ENCODE results near the gene C1orf159. TPM values are rescaled to one million over a fixed set of nuclear protein-coding genes. Genes with fewer than 3 reads are reported as not detected.
A peak's percentile ranks its signal among the peaks of the same experiment; 100 is the strongest.

C1orf159 gene
- total RNA-seq, 3 donors from 2014 or later = 18.4 to 25.3 (median 24.0) TPM

DNA sequence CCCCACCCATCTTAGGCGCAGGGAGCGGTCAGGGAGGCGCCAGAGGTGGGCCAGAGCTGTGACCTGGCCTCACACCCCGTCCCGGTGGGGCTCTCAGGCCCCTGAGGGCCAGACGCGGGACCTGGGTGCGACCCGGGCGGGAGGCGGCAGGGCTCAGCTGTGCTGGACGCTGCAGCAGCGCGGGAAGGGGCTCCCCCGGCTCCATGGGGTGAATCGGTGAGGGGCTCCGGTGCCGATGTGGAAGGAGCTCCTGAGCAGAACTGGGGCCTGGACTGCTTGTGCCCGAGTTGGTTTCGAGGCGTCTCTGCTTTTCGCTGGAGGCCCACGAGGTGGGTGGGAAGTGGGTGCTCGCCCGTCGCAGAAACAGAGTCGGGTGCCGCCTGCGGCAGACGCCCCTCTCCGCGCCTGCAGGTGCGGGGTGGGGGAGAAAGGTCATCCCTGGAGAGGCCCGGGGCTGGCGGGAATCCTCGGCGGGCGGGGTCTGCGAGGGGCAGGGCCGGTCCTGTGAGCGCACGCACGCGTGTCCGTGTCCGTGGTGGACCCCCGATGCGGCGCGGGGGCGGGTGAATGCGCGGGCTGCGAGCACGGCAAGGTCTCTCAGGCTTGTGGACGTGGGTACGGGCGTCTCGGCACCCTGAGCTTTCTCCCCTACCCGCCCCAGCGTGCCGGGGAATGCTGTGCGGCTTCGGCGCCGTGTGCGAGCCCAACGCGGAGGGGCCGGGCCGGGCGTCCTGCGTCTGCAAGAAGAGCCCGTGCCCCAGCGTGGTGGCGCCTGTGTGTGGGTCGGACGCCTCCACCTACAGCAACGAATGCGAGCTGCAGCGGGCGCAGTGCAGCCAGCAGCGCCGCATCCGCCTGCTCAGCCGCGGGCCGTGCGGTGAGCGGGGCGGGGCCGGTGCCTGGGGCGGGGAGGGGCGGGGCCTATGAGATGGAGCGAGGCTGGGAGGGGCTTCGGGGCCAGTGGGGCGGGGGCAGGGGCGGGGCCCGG lies 75.6 kb downstream of the C1orf159 start:
- TF ChIP-seq, protein P1, sequence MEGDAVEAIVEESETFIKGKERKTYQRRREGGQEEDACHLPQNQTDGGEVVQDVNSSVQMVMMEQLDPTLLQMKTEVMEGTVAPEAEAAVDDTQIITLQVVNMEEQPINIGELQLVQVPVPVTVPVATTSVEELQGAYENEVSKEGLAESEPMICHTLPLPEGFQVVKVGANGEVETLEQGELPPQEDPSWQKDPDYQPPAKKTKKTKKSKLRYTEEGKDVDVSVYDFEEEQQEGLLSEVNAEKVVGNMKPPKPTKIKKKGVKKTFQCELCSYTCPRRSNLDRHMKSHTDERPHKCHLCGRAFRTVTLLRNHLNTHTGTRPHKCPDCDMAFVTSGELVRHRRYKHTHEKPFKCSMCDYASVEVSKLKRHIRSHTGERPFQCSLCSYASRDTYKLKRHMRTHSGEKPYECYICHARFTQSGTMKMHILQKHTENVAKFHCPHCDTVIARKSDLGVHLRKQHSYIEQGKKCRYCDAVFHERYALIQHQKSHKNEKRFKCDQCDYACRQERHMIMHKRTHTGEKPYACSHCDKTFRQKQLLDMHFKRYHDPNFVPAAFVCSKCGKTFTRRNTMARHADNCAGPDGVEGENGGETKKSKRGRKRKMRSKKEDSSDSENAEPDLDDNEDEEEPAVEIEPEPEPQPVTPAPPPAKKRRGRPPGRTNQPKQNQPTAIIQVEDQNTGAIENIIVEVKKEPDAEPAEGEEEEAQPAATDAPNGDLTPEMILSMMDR (IDR thresholded peaks at IDR 0.05) = no peak
- Histone ChIP-seq H3K36me3 (ENCODE audit: low read depth) (no peaks in the 10 kb centered on the region), H3K9me3 (no peaks in the 10 kb centered on the region), H3K4me1 (ENCODE audit: low read depth) (peaks cover 11% of the 10 kb centered on the region), H3K4me3 (no peak overlapping the region)
- peak; percentile 82 to 88 (median 86) for DNase-seq
- ATAC-seq = peak; percentile 92
- intact Hi-C loops (cut with DNase I, micrococcal nuclease) = no loop called here

DNA sequence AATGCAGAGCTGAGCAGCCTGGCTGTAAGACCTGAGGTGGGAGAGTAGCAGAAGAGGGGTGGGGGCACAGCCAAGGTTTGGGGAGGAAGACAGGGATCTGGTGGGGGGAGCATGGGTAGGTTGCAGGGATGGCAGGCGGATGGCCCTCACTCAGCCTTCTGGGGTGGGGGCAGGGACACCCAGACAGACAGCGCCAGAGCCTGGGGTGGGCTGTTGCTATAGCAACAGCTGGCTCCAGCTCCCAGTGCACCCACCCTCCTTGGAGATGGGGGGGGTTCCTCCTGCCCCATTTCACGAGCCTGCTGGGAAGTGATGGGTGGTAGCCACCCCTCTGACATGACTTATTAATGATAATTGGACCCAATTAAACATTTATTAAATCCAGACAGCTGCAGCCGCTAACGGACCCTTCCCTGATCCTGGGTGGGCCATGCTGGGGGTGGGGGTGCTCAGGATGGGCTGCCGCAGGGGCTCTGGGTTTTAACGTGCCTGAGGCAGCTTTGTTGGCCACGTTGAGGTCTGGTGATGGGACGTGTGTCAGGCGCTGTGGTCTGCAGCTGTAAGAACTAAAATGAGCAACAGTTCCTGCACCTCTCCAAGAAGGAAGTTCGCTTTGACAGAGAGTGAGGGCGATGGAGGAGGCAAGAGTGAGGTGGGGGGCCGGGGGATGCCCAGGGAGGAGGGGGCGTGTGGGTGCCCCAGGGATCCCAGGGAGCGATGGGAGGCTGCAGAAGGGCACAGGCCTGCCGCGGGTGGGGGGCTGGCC lies 76.6 kb downstream of the C1orf159 start:
- no peak overlapping the region for H3K4me3 ChIP-seq
- H3K9me3 ChIP-seq = no peaks in the 10 kb centered on the region
- no peaks in the 10 kb centered on the region for H3K36me3 ChIP-seq (ENCODE audit: low read depth)
- TF ChIP-seq, protein P1 (IDR thresholded peaks at IDR 0.05) = no peak
- intact Hi-C loops (cut with DNase I, micrococcal nuclease) = no loop called here
- H3K4me1 ChIP-seq (ENCODE audit: low read depth) = peaks cover 11% of the 10 kb centered on the region
- no peak for ATAC-seq
- DNase-seq = no peak

DNA sequence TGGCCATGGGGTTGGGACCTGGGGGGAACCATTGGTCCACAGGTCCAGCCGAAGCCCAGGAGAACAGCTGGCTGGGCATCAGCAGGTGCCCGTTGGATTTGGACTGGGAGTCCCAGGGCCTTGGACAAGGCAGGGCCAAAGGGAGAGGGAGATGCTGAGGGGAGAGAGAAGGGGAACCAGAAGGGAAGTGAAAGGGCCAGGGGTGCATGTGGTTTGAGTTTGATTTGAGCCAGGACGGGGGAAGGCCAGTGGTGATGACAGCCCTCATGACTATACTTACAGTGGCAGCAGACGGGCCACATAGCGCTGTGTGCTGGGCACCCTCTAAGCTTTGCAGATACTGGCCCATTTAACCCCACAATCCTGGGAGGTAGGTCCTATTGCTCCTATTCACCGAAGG lies 77.2 kb downstream of the C1orf159 start:
- intact Hi-C loops (cut with DNase I, micrococcal nuclease) = no loop called here
- DNase-seq (no peak), ATAC-seq (no peak)
- peaks cover 15% of the 10 kb centered on the region for H3K4me1 ChIP-seq (ENCODE audit: low read depth)
- TF ChIP-seq, protein P1 (IDR thresholded peaks at IDR 0.05) = no peak
- no peaks in the 10 kb centered on the region for H3K36me3 ChIP-seq (ENCODE audit: low read depth)
- no peaks in the 10 kb centered on the region for H3K9me3 ChIP-seq
- H3K4me3 ChIP-seq = no peak overlapping the region

DNA sequence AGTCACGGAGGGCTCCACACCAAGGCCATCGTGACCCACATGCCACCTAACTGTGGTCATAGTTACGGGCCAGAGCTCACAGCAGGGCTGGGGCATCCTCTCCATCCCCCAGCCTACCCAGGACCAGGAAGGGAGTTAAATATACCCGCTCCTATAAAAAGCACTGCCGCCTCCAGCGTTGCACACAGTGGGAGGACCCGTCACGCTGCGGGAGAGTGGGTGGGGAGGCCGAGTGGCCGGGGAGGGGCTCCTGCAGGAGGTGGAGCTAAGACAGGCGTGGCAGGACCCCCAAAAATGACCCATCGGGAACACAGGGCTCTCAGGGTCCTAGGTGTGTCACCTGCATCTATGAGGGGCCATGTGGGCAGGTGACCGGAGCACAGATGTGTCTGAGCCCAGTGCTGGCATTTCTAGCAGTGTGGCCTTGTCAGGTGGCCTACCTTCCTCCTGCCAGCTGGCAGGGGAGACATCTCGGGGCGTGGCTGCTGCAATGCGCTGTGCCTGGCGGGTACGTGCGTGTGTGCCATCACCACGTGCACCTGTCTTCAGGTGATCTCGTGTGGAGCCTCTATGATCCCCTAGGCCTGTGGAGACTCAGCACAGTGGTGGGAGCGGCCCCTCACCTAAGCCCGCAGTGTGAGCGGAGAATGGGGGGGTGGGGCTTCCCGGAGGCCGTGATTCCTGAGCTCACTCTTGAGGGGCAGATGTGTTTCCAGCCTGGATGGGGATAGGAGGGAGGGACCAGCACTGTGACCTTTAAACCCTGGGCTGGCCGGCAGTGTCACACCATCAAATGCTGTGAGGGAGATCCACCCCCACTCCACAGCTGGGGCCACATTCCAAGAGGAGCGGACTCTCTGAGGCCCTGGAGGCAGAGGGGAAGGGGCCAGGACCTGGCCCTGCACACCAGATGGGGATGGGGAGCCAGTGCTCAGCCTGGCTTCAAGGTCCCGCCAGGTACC lies 78.2 kb downstream of the C1orf159 start:
- H3K4me1 ChIP-seq (ENCODE audit: low read depth) = peaks cover 22% of the 10 kb centered on the region
- TF ChIP-seq, protein P1 (IDR thresholded peaks at IDR 0.05) = no peak
- ATAC-seq = no peak
- no peak for DNase-seq
- intact Hi-C loops (cut with DNase I, micrococcal nuclease) = no loop called here
- H3K36me3 ChIP-seq (ENCODE audit: low read depth) = no peaks in the 10 kb centered on the region
- H3K9me3 ChIP-seq = no peaks in the 10 kb centered on the region
- no peak overlapping the region for H3K4me3 ChIP-seq
